NCI-H2107 (cell line): ENCODE measurements around the gene TNN.
"Not testable (repeated sequence)": the region's sequence is repeated elsewhere in the genome, so short reads cannot be mapped to it uniquely, and the experiment has no call there.

ENCODE experiments used
- DNase-seq: peaks from one replicate; lab custom pipeline; 2025; lab: John Stamatoyannopoulos, UW

Gene TNN

GRCh38 chr1:175108331-175108820 lies 40.7 kb downstream of the TNN start:
- not testable (repeated sequence) for DNase-seq

DNA sequence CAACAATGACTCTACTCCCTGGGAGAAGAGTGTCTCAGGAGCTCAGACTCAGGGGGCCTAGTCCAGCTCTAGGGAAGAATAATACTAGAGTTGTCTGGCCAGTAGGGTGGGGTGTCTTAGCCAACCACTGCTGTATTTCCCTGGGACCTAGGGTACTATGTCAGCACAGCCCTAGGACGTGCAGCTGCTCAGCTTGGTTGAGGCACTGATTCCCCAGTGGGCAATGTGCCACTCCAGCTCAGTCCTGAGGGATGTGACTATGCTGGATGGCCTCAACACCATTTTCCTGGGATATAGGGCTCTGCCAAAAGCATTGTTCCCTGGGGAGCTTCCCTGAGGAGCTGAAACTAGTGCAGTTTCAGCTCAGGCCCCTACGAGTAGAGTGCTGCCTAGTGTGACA lies 47.4 kb downstream of the TNN start:
- no peak for DNase-seq

DNA sequence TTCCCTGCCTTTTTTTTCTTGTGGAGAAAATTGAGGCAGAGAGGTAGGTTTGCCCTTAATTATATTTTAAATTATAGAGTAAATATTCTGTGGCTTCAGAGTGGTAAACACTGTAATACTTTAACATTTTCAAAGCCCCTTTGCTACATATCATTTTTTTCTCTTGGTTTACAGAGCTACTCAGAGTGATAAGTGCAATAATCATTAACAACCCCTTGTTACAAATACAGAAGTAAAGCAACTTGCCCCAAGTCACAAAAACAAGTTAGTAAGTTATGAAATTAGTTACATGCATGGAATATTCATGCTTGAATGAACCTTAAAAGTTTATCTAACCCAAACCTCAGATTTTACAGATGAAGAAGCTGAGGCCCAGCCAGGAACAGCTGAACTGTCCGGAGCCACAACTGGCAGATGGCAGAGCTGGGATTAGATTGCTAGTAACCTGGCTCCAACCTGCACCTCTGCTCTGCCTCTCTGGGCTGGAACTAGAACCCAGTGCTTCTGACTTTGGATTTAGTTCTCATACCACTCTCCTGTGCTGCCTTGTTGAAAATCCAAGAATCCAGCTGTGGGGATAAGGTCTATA lies 48.7 kb downstream of the TNN start:
- DNase-seq, result no peak

DNA sequence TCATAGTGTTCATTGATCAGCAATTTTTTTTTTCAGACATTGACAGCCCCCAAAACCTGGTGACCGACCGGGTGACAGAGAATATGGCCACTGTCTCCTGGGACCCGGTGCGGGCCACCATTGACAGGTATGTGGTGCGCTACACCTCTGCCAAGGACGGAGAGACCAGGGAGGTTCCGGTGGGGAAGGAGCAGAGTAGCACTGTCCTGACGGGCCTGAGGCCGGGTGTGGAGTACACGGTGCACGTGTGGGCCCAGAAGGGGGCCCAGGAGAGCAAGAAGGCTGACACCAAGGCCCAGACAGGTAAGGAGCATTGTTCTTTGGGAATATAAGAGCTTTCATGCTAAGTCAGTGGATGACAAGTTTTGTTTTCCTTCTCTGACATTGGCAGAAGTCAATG lies 49.3 kb downstream of the TNN start:
- no peak for DNase-seq

GRCh38 chr1:175118375-175119367 lies 51.0 kb downstream of the TNN start:
- DNase-seq, result no peak

GRCh38 chr1:175120511-175120910 lies 52.9 kb downstream of the TNN start:
- DNase-seq, result no peak

GRCh38 chr1:175124861-175125260 lies 57.2 kb downstream of the TNN start:
- DNase-seq, result no peak

GRCh38 chr1:175126347-175126746 lies 58.7 kb downstream of the TNN start:
- no peak for DNase-seq

DNA sequence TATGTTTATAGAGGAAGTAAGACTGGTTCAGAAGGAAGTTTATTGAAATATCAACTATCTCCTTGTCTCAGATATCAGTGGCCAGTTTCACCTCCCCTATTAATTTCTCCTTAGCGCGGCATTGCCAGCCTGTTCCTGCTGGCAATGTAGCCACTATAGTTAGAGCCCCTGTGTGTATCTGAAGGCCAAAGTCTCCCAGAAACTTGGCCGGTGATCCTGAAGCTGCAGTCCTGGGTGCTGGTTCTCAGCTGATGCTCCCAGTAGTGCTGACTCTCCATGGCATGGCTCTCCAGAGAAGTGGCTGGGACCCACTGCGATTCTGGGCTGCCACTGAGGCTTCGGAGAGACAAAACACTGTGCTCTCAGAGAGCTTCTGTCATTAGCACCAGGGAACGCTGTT lies 59.9 kb downstream of the TNN start:
- no peak for DNase-seq

DNA sequence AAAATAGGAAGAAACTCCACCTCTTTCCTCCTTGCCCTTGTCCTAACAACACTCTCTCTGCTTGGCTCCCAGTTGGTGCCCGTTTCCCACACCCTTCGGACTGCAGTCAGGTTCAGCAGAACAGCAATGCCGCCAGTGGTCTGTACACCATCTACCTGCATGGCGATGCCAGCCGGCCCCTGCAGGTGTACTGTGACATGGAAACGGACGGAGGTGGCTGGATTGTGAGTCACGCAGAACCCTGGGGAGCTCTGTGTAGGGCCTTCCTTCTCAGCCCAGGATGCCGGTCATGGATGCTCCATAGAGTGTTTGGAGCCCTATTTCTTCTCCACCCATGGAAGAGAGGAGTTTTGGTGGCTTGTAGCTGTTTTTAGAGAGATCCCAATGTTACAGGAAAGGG lies 60.9 kb downstream of the TNN start:
- no peak for DNase-seq

DNA sequence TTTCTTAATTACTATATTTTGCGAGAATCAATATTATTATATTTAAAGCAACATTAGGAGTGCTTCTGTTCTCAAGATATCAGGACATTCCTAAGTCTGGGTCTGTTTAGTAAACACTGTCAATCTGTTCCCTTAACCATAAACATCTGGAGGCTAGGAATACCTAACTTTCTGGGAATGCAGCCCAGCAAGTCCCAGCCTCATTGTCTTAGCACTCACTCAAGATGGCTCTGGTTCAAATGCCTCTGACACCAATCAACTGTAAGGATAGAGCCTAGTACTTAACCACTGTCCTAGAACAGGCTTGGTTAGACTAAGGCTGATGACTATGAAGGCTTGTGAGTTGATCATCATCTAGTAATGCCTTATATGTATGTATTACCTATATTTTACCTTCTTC lies 61.5 kb downstream of the TNN start:
- no peak for DNase-seq

- DNase-seq, result no peak
Measured at GRCh38 chr1:175129644-175129996, 62.0 kb downstream of the TNN start.

DNA sequence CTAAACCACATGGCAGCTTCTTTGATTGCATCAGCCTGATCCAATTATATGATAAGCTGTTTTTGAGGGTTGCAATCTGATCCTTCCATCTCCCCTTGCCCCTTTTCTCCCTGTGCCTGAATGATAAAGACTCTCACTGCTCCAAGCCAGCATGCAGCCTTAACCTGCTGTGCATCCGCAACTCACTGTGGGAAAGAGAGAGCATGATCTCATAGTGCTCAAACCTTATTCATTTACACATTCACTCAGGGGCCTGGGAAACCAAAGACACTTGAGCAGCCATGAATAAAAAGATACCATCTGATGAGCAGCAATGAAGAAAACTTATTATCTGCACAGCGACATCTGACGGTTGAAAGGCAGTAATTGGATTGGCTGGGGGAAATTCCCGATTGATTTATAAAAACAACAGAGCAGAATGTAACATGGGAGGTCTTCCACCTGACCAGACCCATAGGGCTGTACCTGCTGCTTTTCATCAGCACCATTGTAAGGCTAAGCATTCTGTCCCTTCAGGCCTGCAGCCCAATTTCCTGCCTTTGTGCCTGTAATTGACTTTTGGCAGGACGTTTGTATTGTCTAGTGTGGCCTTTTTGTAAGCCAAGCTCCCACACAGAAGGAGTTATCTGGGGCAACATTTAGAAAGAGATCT lies 62.5 kb downstream of the TNN start:
- peak; percentile 90 for DNase-seq

GRCh38 chr1:175130649-175131045 lies 63.0 kb downstream of the TNN start:
- DNase-seq, result no peak

GRCh38 chr1:175131095-175131494 lies 63.5 kb downstream of the TNN start:
- DNase-seq, result no peak

- no peak for DNase-seq
Measured at GRCh38 chr1:175132436-175132835, 64.8 kb downstream of the TNN start.

DNA sequence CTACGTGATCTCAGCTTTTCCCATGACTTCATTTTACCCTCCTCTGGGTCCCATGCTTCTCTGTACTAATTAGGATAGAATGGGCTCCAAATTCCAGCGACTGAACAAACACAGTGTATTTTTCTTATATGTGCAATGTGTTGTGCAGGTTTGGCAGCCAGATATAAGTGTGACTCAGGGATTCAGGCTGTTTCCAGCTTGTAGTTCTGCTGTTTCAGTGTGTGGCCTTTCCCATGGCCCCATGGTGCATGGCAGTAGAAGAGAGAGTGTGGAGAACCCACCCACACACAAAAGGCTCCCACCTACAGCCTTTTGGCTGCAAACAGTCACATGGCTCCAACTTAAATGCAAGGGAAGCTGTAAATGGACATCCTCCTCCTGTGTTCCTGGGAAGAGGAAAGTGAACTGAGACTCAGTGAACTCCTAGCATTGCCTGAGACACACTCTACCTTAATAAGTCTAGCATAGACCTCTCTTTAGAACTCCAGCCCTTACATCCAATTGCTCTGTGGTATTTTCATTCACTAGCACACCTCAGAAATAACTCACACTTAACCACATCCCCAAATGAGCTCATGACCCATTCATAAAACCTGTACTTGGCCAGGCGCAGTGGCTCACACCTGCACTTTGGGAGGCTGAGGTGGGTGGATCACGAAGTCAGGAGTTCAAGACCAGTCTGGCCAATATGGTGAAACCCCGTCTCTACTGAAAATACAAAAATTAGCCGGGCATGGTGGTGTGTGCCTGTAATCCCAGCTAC lies 66.2 kb downstream of the TNN start:
- DNase-seq, result no peak

DNA sequence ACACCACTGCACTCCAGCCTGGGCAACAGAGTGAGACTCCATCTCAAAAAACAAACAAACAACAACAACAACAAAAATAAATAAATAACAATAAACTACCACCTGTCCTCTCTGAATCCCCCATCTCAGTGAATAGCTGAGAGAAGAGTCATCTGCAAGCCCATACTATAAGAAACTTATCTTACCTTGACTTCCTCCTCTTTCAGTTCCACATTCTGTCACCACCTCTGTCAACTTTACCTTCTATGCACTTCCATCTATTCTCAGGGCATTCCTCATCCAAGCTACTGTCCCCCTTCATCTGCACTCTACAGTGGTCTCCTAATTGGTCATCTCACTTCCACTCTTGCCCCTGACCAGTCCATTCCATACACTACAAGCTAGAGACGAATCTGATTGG lies 66.9 kb downstream of the TNN start:
- no peak for DNase-seq

DNA sequence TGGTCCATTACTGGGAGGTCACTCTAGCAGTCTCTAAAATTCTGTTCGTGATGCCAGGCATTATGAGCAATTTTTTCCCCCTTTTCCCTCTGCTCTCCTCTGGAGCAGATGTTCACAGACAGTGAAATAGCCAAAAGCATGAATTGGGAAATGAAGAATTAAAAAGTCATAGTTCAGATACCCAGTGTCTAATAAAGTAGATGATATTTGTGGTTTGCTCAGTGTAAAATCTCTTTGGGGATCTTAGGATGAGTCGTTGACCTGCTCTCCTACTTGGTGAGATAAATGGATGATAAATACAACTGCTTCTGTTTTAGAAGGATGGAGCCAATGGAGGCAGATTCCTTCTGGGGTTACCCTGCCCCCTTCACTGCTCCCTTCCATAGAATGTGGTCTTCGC lies 68.6 kb downstream of the TNN start:
- DNase-seq, result no peak

DNA sequence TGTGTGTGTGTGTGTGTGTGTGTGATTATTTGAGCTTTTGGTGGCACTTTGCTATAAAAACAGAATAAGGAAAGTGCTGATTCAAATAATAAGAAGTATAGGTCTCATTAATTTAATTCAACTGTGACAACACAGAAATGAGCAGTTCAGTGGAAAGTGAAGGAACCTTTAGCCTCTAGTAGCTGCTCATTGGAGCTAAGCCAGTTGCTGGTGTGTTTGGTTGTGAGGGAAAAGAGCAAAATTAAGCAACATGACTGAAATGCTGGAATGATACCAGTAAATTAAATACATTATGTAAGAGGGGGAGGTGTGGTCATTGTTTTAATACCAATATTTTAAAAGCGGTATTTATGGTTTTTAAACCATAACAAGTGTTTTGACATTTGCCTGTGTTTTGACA lies 69.7 kb downstream of the TNN start:
- no peak for DNase-seq

GRCh38 chr1:175138579-175138978 lies 70.9 kb downstream of the TNN start:
- no peak for DNase-seq

- DNase-seq, result no peak
Measured at GRCh38 chr1:175145899-175146528, 78.4 kb downstream of the TNN start.
